DND-41 (cell line): ENCODE measurements around the gene NCOA3.

Experiments
- ATAC-seq: fragments of 200-7000 bp; cut with Tn5 transposase; 3 replicates; pipeline ENCODE4 v1.9.1; 2021; ENCODE audit warnings: low read depth; ENCODE audit not compliant: insufficient read depth
- DNase-seq: peaks from one replicate; pipeline ENCODE4 v3.0.0-alpha.2; 2020
- H2AFZ ChIP-seq: 2 replicates; pipeline ENCODE4 v1.6.0; 2012; ENCODE audit warnings: low read depth, low read length
- H3K27ac ChIP-seq: 2 replicates; pipeline ENCODE4 v1.5.1; 2012; ENCODE audit warnings: low read length, inconsistent platforms
- H3K27me3 ChIP-seq: fragments of 200-600 bp; sonication (generic); 2 replicates; pipeline ENCODE4 v1.6.0; 2012; ENCODE audit warnings: low read length, mild to moderate bottlenecking, inconsistent platforms; ENCODE audit not compliant: insufficient read depth, poor library complexity
- H3K36me3 ChIP-seq: 2 replicates; pipeline ENCODE4 v1.5.1; 2012; ENCODE audit warnings: low read length, inconsistent platforms; ENCODE audit not compliant: insufficient read depth
- H3K4me1 ChIP-seq: 2 replicates; pipeline ENCODE4 v1.5.1; 2012; ENCODE audit warnings: mild to moderate bottlenecking, low read length; ENCODE audit not compliant: insufficient read depth
- H3K4me2 ChIP-seq: 2 replicates; pipeline ENCODE4 v1.6.0; 2012; ENCODE audit warnings: mild to moderate bottlenecking, moderate library complexity, low read length, inconsistent platforms; ENCODE audit not compliant: insufficient read depth
- H3K4me3 ChIP-seq, 2 experiments: fragments of 200-600 bp in 1 of 2; shearing (Covaris generic) in 1 of 2; 2 replicates each; pipeline ENCODE4 v1.5.1; 2012 to 2016; ENCODE audit warnings: inconsistent platforms in 2 of 2, low read length in 2 of 2, mild to moderate bottlenecking in 2 of 2, low read depth in 1 of 2, moderate library complexity in 1 of 2
- H3K79me2 ChIP-seq: 2 replicates; pipeline ENCODE4 v1.6.0; 2012; ENCODE audit warnings: low read length, inconsistent platforms; ENCODE audit not compliant: insufficient read depth
- H3K9ac ChIP-seq: 2 replicates; pipeline ENCODE4 v1.6.0; 2012; ENCODE audit warnings: low read depth, mild to moderate bottlenecking, inconsistent platforms, low read length, moderate library complexity
- H3K9me3 ChIP-seq: 2 replicates; pipeline ENCODE4 v1.5.1; 2012; ENCODE audit warnings: low read length, moderate library complexity, mild to moderate bottlenecking, inconsistent platforms; ENCODE audit not compliant: insufficient read depth, severe bottlenecking
- H4K20me1 ChIP-seq: 2 replicates; pipeline ENCODE4 v1.6.0; 2012; ENCODE audit warnings: low read length; ENCODE audit not compliant: insufficient read depth
- EZH2 ChIP-seq: IDR thresholded peaks from 3 replicates; pipeline ENCODE4 v1.6.1; 2012; ENCODE audit warnings: borderline replicate concordance, low read depth, mild to moderate bottlenecking, moderate library complexity, low read length, inconsistent platforms; ENCODE audit not compliant: severe bottlenecking
- TF ChIP-seq, protein P1 (sequence below): IDR thresholded peaks from 2 replicates; pipeline ENCODE4 v1.5.1; 2012; ENCODE audit warnings: borderline replicate concordance, low read length, moderate library complexity, mild to moderate bottlenecking; ENCODE audit not compliant: poor library complexity, severe bottlenecking; ENCODE audit errors: extremely low read depth

NCOA3 gene

DNA sequence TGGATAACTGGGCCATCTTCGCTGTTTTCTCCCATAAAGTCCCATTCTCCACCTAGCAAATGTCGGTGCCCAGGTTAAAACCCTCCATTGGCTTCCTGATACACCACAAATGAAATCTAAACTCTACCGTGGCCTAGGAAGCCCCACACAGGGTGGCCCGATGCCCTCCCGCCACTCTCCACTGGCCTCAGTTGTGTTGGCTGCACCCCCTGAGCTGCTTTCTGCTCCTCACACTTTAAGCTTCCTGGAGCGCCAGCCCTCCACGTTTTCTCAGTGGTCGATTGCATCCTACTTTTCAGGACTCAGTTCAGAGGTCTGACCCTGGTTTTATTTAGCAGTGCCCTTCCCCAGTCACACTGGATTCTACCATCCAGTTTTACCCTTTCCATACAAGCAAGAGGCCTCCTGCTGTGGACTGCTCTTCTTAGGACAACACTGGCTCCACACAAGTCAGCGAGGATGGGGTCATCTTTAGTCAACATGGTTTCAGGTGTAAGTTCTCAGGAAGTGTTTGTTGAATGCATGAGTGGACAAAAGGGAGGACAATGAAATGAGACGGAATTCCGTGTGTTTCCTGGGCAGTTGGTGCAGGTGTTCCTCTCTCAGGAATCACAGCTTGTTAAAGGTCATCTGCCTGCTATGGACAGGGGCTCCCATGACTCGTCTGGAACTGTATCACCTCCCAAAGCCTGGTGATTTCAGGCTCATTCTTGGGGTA lies 159.5 kb downstream of the NCOA3 start:
- H3K9me3 ChIP-seq: no peaks in the 10 kb centered on the region
- DNase-seq (no peak), ATAC-seq (no peak)
- H2AFZ ChIP-seq: no peak overlapping the region
- H3K79me2 ChIP-seq: no peaks in the 10 kb centered on the region
- no peak overlapping the region for H3K4me2 ChIP-seq
- TF ChIP-seq, protein P1, sequence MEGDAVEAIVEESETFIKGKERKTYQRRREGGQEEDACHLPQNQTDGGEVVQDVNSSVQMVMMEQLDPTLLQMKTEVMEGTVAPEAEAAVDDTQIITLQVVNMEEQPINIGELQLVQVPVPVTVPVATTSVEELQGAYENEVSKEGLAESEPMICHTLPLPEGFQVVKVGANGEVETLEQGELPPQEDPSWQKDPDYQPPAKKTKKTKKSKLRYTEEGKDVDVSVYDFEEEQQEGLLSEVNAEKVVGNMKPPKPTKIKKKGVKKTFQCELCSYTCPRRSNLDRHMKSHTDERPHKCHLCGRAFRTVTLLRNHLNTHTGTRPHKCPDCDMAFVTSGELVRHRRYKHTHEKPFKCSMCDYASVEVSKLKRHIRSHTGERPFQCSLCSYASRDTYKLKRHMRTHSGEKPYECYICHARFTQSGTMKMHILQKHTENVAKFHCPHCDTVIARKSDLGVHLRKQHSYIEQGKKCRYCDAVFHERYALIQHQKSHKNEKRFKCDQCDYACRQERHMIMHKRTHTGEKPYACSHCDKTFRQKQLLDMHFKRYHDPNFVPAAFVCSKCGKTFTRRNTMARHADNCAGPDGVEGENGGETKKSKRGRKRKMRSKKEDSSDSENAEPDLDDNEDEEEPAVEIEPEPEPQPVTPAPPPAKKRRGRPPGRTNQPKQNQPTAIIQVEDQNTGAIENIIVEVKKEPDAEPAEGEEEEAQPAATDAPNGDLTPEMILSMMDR: no peak
- TF ChIP-seq EZH2: no peak
- no peak overlapping the region for H3K27ac ChIP-seq
- H4K20me1 ChIP-seq: no peaks in the 10 kb centered on the region
- no peaks in the 10 kb centered on the region; the same call in 1 of the 2 replicates for H3K36me3 ChIP-seq
- no peaks in the 10 kb centered on the region for H3K4me1 ChIP-seq
- no peak overlapping the region for H3K9ac ChIP-seq
- H3K4me3 ChIP-seq: no peak overlapping the region
- H3K27me3 ChIP-seq: no peaks in the 10 kb centered on the region

DNA sequence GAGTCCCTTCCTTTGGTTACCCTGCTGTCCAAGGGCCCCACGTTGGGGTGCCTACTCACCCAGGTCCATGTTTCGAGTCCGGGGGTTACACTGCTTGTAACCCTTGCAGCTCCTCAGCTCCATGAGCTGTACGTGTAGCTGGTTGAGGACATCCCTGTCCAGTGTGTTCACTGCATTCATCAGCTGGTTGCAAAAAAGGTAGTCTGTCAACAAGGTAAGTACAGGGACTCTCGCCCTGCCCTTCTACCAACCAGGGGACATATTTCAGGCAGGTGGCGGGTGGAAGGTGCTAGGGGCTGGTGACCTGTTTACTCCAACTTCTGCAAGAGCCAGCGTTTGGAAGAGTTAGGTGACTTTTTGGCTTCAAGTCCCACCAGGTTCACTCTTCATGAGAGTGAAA lies 160.0 kb downstream of the NCOA3 start:
- Histone ChIP-seq H3K79me2 (no peaks in the 10 kb centered on the region), H3K4me2 (no peak overlapping the region), H2AFZ (no peak overlapping the region), H3K9ac (no peak overlapping the region), H3K27me3 (no peaks in the 10 kb centered on the region), H3K27ac (no peak overlapping the region), H3K4me3 (no peak overlapping the region), H3K36me3 (no peaks in the 10 kb centered on the region), H3K9me3 (no peaks in the 10 kb centered on the region), H4K20me1 (no peaks in the 10 kb centered on the region), H3K4me1 (no peaks in the 10 kb centered on the region)
- DNase-seq: no peak
- ATAC-seq: no peak
- TF ChIP-seq, protein P1: no peak
- no peak for TF ChIP-seq EZH2

DNA sequence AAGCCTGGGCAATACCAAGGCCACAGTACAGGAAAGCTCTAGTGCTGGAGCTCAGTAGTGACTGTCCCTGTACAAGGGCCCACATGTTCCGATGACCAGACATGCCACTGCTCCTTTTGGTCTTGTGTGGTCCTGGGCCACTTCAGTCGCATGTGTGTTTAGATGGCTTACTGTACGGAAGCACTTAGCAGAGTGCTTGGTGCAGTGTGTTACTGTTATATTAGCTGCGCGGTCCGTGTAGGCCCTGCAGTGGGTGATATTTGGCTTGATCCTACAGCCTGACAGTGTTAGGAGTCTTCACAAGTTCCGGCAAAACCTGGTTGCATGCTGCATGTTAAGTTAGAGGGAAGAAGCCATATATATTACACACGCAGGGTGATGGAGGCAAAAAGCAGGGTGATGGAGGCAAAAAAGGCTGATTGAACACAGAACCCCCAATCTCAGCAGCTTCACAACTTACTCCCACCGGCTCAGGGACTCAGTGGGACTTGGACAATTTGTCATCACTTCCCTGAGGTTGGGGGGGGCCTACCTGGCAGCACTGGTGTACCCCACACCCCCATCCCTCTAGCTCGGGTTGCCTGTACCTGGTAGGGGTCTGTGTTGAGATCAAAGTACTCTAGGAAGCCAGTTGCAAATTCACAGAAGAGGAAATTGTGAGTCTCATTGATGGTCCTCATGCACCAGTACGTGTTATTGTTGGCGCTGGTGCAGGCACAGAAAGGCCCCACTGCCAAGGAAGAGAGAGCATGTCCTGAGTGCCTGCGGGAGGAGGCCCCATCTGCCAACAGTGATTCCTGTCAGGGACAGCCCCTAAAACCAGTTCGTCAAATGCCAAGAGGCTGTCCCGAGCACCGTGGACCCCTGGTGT lies 161.0 kb downstream of the NCOA3 start:
- ATAC-seq: no peak
- no peak for DNase-seq
- Histone ChIP-seq H3K27me3 (no peaks in the 10 kb centered on the region), H3K27ac (no peak overlapping the region), H3K9ac (no peak overlapping the region), H3K4me3 (no peak overlapping the region), H4K20me1 (no peaks in the 10 kb centered on the region), H3K4me2 (no peak overlapping the region), H3K79me2 (no peaks in the 10 kb centered on the region), H3K9me3 (no peaks in the 10 kb centered on the region), H2AFZ (no peak overlapping the region), H3K36me3 (no peaks in the 10 kb centered on the region), H3K4me1 (no peaks in the 10 kb centered on the region)
- TF ChIP-seq, protein P1: no peak
- TF ChIP-seq EZH2: no peak
